Adrenal gland (tissue), 5 donors: ENCODE measurements around the gene GPR83.

Source experiments
- CTCF ChIP-seq, 6 experiments: fragments of 450-650 bp in 4 of 6; fragments of 200-600 bp in 2 of 6; sonication (generic) in 1 of 6; IDR thresholded peaks; 1 replicate in 5 of 6; 2 replicates in 1 of 6; pipeline versions ENCODE4 v1.5.1 to v1.8.0; 2016 to 2021; ENCODE audit warnings: antibody characterized with exemption in 6 of 6, mild to moderate bottlenecking in 2 of 6, moderate library complexity in 1 of 6
- POLR2A ChIP-seq, 2 donors: fragments of 450-650 bp; IDR thresholded peaks; one replicate each; pipeline ENCODE4 v1.6.1; 2017; ENCODE audit warnings: antibody characterized with exemption in 2 of 2, mild to moderate bottlenecking in 2 of 2, moderate library complexity in 1 of 2
- donor health status: DM: no; HTN: no; CAD: no.

- TF ChIP-seq POLR2A (IDR thresholded peaks at IDR 0.05) (no peak), CTCF (IDR thresholded peaks at IDR 0.05) (no peak)
Observed at GRCh38 chr11:94449437-94449836, 48.2 kb upstream of the GPR83 start.
